ENCODE results near the gene POLR2F. TPM values are rescaled to one million over a fixed set of nuclear protein-coding genes. Genes with fewer than 3 reads are reported as not detected.

Gene POLR2F
- total RNA-seq, 4 donors from 2014 or later, result 31.7 to 56.1 (median 46.9) TPM

DNA sequence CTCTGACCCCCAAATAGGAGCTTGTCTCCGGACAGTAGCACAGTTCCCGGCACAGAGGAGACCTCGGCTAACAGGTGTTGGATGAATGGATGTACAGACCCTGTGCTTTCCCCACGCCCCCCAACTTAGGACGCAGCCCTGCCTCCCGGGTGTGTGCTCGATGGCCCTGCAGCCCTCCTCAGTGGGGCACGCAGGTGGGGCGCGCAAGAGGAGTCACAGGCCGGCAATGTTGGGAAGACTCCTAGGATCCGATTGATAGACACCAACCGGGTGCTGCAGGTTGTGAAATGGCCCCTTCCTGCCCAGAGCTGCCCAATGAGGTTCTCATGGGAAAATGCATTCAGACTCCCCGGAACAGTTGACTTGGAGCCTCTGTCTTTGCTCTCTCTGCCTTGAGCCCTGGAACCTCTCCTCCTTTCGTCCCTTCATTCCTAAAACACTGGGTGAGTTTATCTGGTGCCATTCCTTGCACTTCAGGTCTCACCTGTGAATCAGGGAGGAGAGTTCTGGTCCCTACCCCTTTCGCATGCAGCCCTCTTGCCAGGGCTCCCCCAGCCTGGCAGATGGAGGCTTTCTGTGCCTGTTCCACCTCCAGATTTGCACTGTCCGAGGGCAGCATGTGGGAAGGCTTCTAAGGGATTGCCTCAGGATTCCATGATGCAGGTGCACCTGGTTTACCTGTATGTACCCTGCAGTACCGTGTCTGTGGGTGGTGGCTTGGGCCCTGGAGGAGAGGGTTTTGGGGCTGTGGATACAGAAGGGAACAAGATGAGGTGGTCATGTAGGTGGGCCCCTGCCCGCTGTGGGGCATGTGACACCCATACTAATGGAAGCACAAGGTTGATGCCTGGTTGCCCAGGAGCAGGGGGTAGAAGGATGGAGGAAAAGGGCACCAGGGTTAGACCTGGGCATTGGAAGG is 46.2 kb upstream of the POLR2F start:
- peak overlapping the region; percentile 66 to 97 (median 84) for H3K4me3 ChIP-seq
- peaks cover 0 to 35% (median 4%) of the 10 kb centered on the region in 3 donors for H3K36me3 ChIP-seq
- no peaks in the 10 kb centered on the region for H3K27me3 ChIP-seq
- peaks cover 29 to 76% (median 41%) of the 10 kb centered on the region in 3 donors for H3K4me1 ChIP-seq
- 17 to 37% methylated on average over 6 to 17 of the region's 19 CpGs for WGBS, 2 donors
- H3K9me3 ChIP-seq, result no peaks in the 10 kb centered on the region
- intact Hi-C loops (cut with DNase I), result no loop called here
- DNase-seq, result no peak
- TF ChIP-seq POLR2A (IDR thresholded peaks at IDR 0.05) (no peak), CTCF (IDR thresholded peaks at IDR 0.05) (no peak)
- H3K27ac ChIP-seq, result peak overlapping the region; percentile 89 to 99 (median 97)

DNA sequence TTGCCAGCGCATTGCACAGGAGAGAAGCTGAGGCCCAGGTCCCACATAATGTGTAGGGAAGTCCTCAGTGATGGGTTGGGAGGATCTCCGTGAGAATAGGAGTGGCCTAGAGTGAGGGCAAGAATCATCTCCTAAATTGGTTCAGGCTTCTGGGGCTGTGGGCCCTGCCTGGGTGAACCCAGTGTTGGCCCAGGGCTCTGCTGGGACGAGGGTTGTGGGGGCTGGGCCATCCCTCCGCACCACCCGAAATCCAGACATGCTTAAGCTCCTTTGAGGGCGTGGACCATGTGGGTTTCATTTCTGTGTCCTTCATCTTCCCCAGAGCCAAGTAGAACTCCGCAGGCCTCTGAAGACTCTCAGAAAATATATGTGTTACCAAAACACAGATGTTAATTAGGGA is 43.7 kb upstream of the POLR2F start:
- H3K9me3 ChIP-seq, result no peaks in the 10 kb centered on the region
- intact Hi-C loops (cut with DNase I), result no loop called here

DNA sequence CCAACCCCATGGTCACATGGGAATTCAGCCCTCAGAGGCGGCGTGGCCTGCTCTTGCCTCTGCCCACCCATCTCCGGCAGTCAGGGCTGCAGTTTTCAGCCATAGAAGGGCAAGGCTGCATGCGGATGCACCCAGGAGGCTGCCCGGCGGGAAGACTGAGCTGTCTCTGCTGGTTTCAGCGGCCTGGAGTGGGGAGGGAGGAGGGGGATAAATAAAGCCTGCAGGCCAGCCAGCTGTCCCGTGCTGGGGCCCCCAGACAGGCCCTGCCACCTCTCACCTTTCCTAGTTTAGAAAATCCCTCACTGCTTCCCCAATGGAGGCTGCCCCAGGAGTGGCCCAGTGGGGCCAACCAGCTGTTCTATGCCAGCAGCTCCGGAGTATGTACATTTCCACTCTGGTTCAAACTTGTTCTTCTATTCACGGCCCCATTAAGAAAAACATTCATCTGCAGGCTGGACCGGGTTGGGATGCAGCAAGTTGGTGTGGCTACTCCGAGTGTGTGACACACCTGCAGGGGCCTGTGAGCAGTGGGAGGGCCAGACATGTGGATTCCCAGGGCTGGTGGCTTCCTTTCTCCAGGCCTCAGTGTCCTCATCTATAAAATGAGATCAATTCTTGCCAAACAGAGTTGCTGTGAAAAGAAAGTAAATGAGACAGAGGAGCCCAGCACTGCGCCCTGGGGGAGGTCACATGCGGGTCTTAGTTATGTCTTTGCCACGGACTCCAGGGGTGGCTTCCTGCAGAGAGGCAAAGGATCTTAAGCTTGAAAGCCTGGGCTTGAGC is 42.4 kb upstream of the POLR2F start:
- DNase-seq, result no peak
- intact Hi-C loops (cut with DNase I), result no loop called here
- H3K27me3 ChIP-seq, result no peaks in the 10 kb centered on the region
- no peaks in the 10 kb centered on the region for H3K9me3 ChIP-seq
- peak overlapping the region in 2 of 4 donors; percentile 6 to 39 for H3K4me3 ChIP-seq
- peak overlapping the region; percentile 69 to 99 (median 84) for H3K27ac ChIP-seq
- H3K4me1 ChIP-seq, result peaks cover 20 to 73% (median 35%) of the 10 kb centered on the region in 3 donors
- H3K36me3 ChIP-seq, result peaks cover 4 to 73% (median 26%) of the 10 kb centered on the region in 3 donors
- TF ChIP-seq CTCF (IDR thresholded peaks at IDR 0.05) (no peak), POLR2A (IDR thresholded peaks at IDR 0.05) (no peak)
- WGBS, 2 donors, result 29 to 48% methylated on average over 8 to 10 of the region's 15 CpGs

More for the DNA sequence above, 43.7 kb upstream of the POLR2F start:
- no peak for DNase-seq
- Histone ChIP-seq H3K27ac (peak overlapping the region; percentile 11 to 99 (median 84)), H3K4me3 (peak overlapping the region in 1 of 4 donors; percentile 39), H3K36me3 (peaks cover 0 to 60% (median 19%) of the 10 kb centered on the region in 3 donors), H3K4me1 (peaks cover 29 to 85% (median 41%) of the 10 kb centered on the region in 3 donors), H3K27me3 (no peaks in the 10 kb centered on the region)
- 47 to 68% methylated on average over 3 of the region's 7 CpGs for WGBS, 2 donors
- no peak for TF ChIP-seq POLR2A (IDR thresholded peaks at IDR 0.05)
- no peak for TF ChIP-seq CTCF (IDR thresholded peaks at IDR 0.05)

DNA sequence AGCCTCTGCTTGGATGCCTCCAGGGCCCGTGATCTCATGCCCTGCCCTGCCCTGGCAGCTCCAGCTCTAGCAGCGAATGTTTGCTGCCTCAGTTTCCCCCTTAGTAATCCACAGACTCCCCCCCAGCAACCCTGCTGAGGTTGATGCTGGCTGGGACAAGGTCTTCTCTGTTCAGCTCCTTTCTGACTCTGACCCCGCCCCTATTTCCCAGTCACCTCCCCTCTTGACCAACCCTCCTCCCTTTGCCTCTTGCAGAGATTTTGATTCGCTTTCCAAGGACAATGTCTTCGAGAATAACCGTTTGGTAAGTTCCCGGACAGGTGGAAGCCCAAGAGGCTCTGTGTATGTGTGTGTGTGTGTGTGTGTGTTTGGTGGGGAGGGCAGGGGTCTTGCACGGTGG is 41.8 kb upstream of the POLR2F start:
- Histone ChIP-seq H3K4me1 (peaks cover 20 to 71% (median 35%) of the 10 kb centered on the region in 3 donors), H3K9me3 (no peaks in the 10 kb centered on the region), H3K27ac (peak overlapping the region; percentile 69 to 99 (median 84)), H3K27me3 (no peaks in the 10 kb centered on the region), H3K4me3 (no peak overlapping the region), H3K36me3 (peaks cover 10 to 79% (median 28%) of the 10 kb centered on the region in 3 donors)
- no peak for TF ChIP-seq CTCF (IDR thresholded peaks at IDR 0.05)
- no peak for TF ChIP-seq POLR2A (IDR thresholded peaks at IDR 0.05)
- 46 to 59% methylated on average over 5 of the region's 8 CpGs for WGBS, 2 donors
- intact Hi-C loops (cut with DNase I), result no loop called here
- DNase-seq, result no peak

All from esophagus squamous epithelium (tissue), 5 donors.